Heart left ventricle (tissue), 13 donors: ENCODE measurements around the gene ATP2B2.

ENCODE experiments used
- POLR2A ChIP-seq, 2 donors: fragments of 450-650 bp; IDR thresholded peaks; one replicate each; pipeline ENCODE4 v1.6.1; 2017; ENCODE audit warnings: antibody characterized with exemption in 2 of 2, mild to moderate bottlenecking in 2 of 2, moderate library complexity in 2 of 2
- TF ChIP-seq, protein P1 (sequence below), 12 donors: fragments of 200-600 bp; sonication (generic) in 4 of 12; IDR thresholded peaks; one replicate each; pipeline versions ENCODE4 v1.5.0 to v1.8.0; 2018 to 2022; ENCODE audit warnings: antibody characterized with exemption in 12 of 12, mild to moderate bottlenecking in 5 of 12
- donor health status: ischemic (EF 13 %, LVEDD 7.1; RV severe dilation, severe dysfunction).
- donor health status: DM: no; HTN: yes; CAD: no.
- donor health status: DM: no; HTN: no; CAD: no.
- donor health status: ischemic (EF 25% LVEDD 6.9; RV normal size, moderate dysfunction).
- donor health status: ischemic (EF 25% LVEDD 5.7; RV mildly dilated, moderate dysfunction).
- donor health status: ischemic (EF 35%, LVEDD 5.7; RV mildly dilated, moderate dysfunction).
- donor health status: nonischemic (EF 11% LVEDD 7.7; RV severe dilation, severe dysfunction).
- donor health status: DM: yes; HTN: yes; CAD: no.
- donor health status: PGD.
- donor health status: ischemic (EF 29% LVEDD 5.4; RV normal size, mild dysfunction).
- donor health status: nonischemic (EF 23%, LVEDD 6.1; RV moderate dilation, normal function).

- TF ChIP-seq, protein P1, sequence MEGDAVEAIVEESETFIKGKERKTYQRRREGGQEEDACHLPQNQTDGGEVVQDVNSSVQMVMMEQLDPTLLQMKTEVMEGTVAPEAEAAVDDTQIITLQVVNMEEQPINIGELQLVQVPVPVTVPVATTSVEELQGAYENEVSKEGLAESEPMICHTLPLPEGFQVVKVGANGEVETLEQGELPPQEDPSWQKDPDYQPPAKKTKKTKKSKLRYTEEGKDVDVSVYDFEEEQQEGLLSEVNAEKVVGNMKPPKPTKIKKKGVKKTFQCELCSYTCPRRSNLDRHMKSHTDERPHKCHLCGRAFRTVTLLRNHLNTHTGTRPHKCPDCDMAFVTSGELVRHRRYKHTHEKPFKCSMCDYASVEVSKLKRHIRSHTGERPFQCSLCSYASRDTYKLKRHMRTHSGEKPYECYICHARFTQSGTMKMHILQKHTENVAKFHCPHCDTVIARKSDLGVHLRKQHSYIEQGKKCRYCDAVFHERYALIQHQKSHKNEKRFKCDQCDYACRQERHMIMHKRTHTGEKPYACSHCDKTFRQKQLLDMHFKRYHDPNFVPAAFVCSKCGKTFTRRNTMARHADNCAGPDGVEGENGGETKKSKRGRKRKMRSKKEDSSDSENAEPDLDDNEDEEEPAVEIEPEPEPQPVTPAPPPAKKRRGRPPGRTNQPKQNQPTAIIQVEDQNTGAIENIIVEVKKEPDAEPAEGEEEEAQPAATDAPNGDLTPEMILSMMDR (IDR thresholded peaks at IDR 0.05): no peak
- no peak for TF ChIP-seq POLR2A (IDR thresholded peaks at IDR 0.05)
Measured at GRCh38 chr3:10434144-10434937, 71.0 kb downstream of the ATP2B2 start.
